Measurements from ENCODE around the gene PPP1R18. TPM values are rescaled to one million over a fixed set of nuclear protein-coding genes. Genes with fewer than 3 reads are reported as not detected.

The PPP1R18 gene
- total RNA-seq, 1 experiment from 2014 or later = 49.9 TPM

- H3K4me3 ChIP-seq (ENCODE audit: low read length) = peak overlapping the region; percentile 97
- no peaks in the 10 kb centered on the region for H4K20me1 ChIP-seq (ENCODE audit: low read length)
- H3K9ac ChIP-seq (ENCODE audit: low read length) = peak overlapping the region; percentile 98
- peaks cover 66% of the 10 kb centered on the region for H3K4me1 ChIP-seq (ENCODE audit: insufficient read depth, low read length)
- peak overlapping the region; percentile 87 for H3K4me2 ChIP-seq (ENCODE audit: low read length)
- BruUV-seq (replicated peaks) = no TSS peak
- TF ChIP-seq EZH2 (IDR thresholded peaks at IDR 0.05; ENCODE audit: low read length, unreplicated experiment) (no peak), EZH2phosphoT487 (IDR thresholded peaks at IDR 0.05; ENCODE audit: borderline replicate concordance, low read length) (no peak)
- TF ChIP-seq, protein P1, sequence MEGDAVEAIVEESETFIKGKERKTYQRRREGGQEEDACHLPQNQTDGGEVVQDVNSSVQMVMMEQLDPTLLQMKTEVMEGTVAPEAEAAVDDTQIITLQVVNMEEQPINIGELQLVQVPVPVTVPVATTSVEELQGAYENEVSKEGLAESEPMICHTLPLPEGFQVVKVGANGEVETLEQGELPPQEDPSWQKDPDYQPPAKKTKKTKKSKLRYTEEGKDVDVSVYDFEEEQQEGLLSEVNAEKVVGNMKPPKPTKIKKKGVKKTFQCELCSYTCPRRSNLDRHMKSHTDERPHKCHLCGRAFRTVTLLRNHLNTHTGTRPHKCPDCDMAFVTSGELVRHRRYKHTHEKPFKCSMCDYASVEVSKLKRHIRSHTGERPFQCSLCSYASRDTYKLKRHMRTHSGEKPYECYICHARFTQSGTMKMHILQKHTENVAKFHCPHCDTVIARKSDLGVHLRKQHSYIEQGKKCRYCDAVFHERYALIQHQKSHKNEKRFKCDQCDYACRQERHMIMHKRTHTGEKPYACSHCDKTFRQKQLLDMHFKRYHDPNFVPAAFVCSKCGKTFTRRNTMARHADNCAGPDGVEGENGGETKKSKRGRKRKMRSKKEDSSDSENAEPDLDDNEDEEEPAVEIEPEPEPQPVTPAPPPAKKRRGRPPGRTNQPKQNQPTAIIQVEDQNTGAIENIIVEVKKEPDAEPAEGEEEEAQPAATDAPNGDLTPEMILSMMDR (conservative IDR thresholded peaks at IDR 0.05; ENCODE audit: low read depth, low read length) = no peak
- H3K36me3 ChIP-seq (ENCODE audit: low read depth, low read length) = no peaks in the 10 kb centered on the region
- peak overlapping the region; percentile 86 for H2AFZ ChIP-seq (ENCODE audit: low read length)
- intact Hi-C loops (cut with micrococcal nuclease) = loop anchor here (1.0 to 5.0 kb wide), 2 partner anchors 30 to 135 kb away; partner anchors contain the start of gene MDC1
- ATAC-seq (peak; percentile 58), DNase-seq (peak; percentile 96)
- no peaks in the 10 kb centered on the region for H3K27me3 ChIP-seq (ENCODE audit: low read length)
- ChIA-PET CTCF (interaction anchor here (0.5 to 1.6 kb wide), 3 partner anchors 8 to 386 kb away, joined by 3 to 4 read pairs (median 3); partner anchors contain the start of gene MDC1), POLR2A (ENCODE audit: unreplicated experiment) (interaction anchor here (0.5 to 1.1 kb wide), 3 partner anchors 30 to 219 kb away, joined by 3 to 7 read pairs (median 4); partner anchors contain the start of gene MDC1)
- no peaks in the 10 kb centered on the region for H3K9me2 ChIP-seq (replicated peaks; ENCODE audit: low read length)
- H3K79me2 ChIP-seq (ENCODE audit: low read length) = peaks cover 76% of the 10 kb centered on the region
- peak overlapping the region; percentile 96 for H3K27ac ChIP-seq (ENCODE audit: low read length)
- H3K9me3 ChIP-seq (ENCODE audit: low read length) = no peaks in the 10 kb centered on the region
- H3F3A ChIP-seq (ENCODE audit: low read length, unreplicated experiment) = no peaks in the 10 kb centered on the region
These were observed 638 bp upstream of the PPP1R18 start for GRCh38 chr6:30686908-30687658.

DNA sequence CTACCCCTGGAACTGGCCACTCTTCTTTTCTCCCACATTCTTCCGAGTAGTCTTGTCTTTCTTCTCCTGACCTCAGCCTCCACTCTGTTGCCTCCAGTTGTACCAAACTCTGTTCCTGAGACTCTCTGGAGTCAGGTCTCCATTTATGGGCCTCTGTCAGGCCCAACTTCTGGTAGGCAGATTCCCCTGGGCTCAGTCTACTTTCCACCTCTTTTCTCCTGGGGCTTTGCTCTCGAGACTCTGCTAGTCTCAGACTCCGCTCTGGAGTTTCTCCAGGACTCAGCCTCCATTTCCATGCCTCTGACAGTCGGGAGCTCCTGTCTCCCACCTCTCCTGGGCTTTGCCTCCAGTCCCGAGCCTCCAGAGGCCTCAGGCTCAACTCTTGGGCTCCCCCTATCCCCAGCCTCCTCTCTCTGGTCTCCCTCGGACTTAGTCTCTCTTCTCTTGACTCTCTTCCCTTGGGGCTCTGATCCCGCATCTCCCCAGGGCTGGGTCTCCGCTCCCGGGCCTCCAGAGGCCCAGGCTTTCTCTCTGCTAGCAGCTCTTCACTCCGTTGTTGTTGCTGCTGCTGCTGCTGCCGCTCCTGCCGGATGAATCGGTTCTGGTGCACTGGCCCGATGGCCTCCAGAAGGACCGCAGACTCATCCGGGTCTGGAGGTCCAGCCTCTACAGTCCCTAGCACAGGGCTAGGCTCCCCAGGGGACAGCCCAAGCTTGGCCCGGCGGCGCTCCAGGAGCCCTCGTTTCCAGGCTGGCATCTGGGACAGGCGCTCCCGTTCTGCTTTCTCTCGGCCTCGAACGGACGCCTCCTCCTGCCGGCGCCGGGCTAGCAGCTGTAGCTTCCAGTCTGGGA, 1.1 kb downstream of the PPP1R18 start:
- no peaks in the 10 kb centered on the region for H3K9me3 ChIP-seq (ENCODE audit: low read length)
- no TSS peak for BruUV-seq (replicated peaks)
- H3K79me2 ChIP-seq (ENCODE audit: low read length) = peaks cover 93% of the 10 kb centered on the region
- peak overlapping the region; percentile 87 for H3K4me2 ChIP-seq (ENCODE audit: low read length)
- POLR2A ChIA-PET (ENCODE audit: unreplicated experiment) = no interaction called here
- TF ChIP-seq, protein P1 (conservative IDR thresholded peaks at IDR 0.05; ENCODE audit: low read depth, low read length) = peak; percentile 30; the same call in 1 of the 2 replicates
- TF ChIP-seq EZH2 (IDR thresholded peaks at IDR 0.05; ENCODE audit: low read length, unreplicated experiment) (no peak), EZH2phosphoT487 (IDR thresholded peaks at IDR 0.05; ENCODE audit: borderline replicate concordance, low read length) (no peak)
- H3F3A ChIP-seq (ENCODE audit: low read length, unreplicated experiment) = no peaks in the 10 kb centered on the region
- intact Hi-C loops (cut with micrococcal nuclease) = loop anchor here (5.0 kb wide), 1 partner anchor 137 kb away; no protein-coding TSS in a partner anchor
- no peaks in the 10 kb centered on the region for H3K9me2 ChIP-seq (replicated peaks; ENCODE audit: low read length)
- H3K4me3 ChIP-seq (ENCODE audit: low read length) = peak overlapping the region; percentile 97
- CTCF ChIA-PET = no interaction called here
- no peaks in the 10 kb centered on the region for H4K20me1 ChIP-seq (ENCODE audit: low read length)
- H3K27ac ChIP-seq (ENCODE audit: low read length) = peak overlapping the region; percentile 96
- peaks cover 71% of the 10 kb centered on the region for H3K4me1 ChIP-seq (ENCODE audit: insufficient read depth, low read length)
- H3K27me3 ChIP-seq (ENCODE audit: low read length) = no peaks in the 10 kb centered on the region
- no peak overlapping the region for H2AFZ ChIP-seq (ENCODE audit: low read length)
- H3K9ac ChIP-seq (ENCODE audit: low read length) = peak overlapping the region; percentile 98
- ATAC-seq (no peak), DNase-seq (no peak)
- no peaks in the 10 kb centered on the region; the same call in 1 of the 2 replicates for H3K36me3 ChIP-seq (ENCODE audit: low read depth, low read length)

Measured in PC-3 (cell line).